ENCODE results near the gene FAM47A.

The FAM47A gene

GRCh38 chrX:34132028-34132427, at the start of gene FAM47A:
Gene FAM47A (minus strand): TSS chrX:34132314. CDS start chrX:34132278, 36 bp downstream.
- no peak for DNase-seq (ENCODE audit: low read depth)

- no peak for DNase-seq (ENCODE audit: low read depth)
Observed at GRCh38 chrX:34147345-34147744, 15.2 kb upstream of the FAM47A start.

GRCh38 chrX:34146906-34147305, 14.8 kb upstream of the FAM47A start:
- no peak for DNase-seq (ENCODE audit: low read depth)

GRCh38 chrX:34144246-34144645, 12.1 kb upstream of the FAM47A start:
- no peak for DNase-seq (ENCODE audit: low read depth)

GRCh38 chrX:34140816-34141215, 8.7 kb upstream of the FAM47A start:
- DNase-seq (ENCODE audit: low read depth), result no peak

GRCh38 chrX:34130980-34131744, 952 bp downstream of the FAM47A start:
- DNase-seq (ENCODE audit: low read depth), result no peak

GRCh38 chrX:34130501-34130900, 1.6 kb downstream of the FAM47A start:
- no peak for DNase-seq (ENCODE audit: low read depth)

- DNase-seq (ENCODE audit: low read depth), result no peak
Observed at GRCh38 chrX:34126011-34126410, 6.1 kb downstream of the FAM47A start.

GRCh38 chrX:34119122-34119521, 13.0 kb downstream of the FAM47A start:
- DNase-seq (ENCODE audit: low read depth), result no peak

- no peak for DNase-seq (ENCODE audit: low read depth)
Observed at GRCh38 chrX:34112459-34112858, 19.7 kb downstream of the FAM47A start.
